Measurements from ENCODE around the gene EML5.

The EML5 gene

DNA sequence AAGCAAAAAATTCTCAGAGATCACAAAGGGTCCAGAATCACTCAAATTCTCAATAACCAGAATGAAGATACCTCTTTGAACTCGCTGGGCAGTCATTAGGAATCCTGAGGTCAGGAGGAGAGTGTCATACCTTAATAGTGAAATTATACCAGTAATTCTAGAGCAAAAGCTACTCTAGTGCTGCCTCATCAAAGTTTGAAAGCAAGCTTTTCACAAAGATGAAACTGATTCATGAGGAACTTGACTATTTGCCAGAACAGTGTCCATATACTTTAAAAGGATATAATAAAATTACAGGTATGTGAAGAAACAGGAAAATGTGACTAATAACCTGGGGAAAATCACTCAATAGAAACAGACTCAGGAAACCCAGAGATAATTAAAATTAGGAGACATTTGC is 44.5 kb downstream of the EML5 start:
- Histone ChIP-seq H3K4me3 (ENCODE audit: low read length) (no peak overlapping the region), H3K9me3 (ENCODE audit: low read length) (no peaks in the 10 kb centered on the region), H3K27me3 (ENCODE audit: insufficient read depth, low read length) (no peaks in the 10 kb centered on the region), H2AFZ (ENCODE audit: low read depth, low read length) (no peak overlapping the region), H3K36me3 (ENCODE audit: insufficient read depth, low read length) (no peaks in the 10 kb centered on the region), H3K4me1 (ENCODE audit: insufficient read depth, low read length) (no peaks in the 10 kb centered on the region)

DNA sequence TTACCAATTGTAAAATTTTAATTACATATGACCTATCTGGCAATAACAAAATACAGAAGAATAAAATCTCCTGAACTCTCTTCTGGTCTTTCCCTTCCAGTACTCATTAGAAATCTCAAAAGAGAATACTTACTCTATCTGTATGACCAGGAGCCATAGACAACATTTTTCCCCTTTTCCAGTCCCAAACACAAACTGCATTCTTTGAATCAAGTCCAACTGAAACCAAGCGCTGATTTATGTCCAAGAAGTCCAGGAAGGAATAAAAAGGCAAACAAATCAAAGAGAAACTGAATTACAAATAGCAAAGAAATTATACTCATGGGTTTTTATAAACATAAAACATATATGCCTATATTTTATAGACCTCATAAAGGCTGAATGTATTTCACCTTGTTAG is 46.7 kb downstream of the EML5 start:
- H2AFZ ChIP-seq (ENCODE audit: low read depth, low read length), result no peak overlapping the region
- no peaks in the 10 kb centered on the region for H3K9me3 ChIP-seq (ENCODE audit: low read length)
- no peaks in the 10 kb centered on the region for H3K27me3 ChIP-seq (ENCODE audit: insufficient read depth, low read length)
- no peaks in the 10 kb centered on the region for H3K36me3 ChIP-seq (ENCODE audit: insufficient read depth, low read length)
- H3K4me1 ChIP-seq (ENCODE audit: insufficient read depth, low read length), result no peaks in the 10 kb centered on the region
- no peak overlapping the region for H3K4me3 ChIP-seq (ENCODE audit: low read length)

DNA sequence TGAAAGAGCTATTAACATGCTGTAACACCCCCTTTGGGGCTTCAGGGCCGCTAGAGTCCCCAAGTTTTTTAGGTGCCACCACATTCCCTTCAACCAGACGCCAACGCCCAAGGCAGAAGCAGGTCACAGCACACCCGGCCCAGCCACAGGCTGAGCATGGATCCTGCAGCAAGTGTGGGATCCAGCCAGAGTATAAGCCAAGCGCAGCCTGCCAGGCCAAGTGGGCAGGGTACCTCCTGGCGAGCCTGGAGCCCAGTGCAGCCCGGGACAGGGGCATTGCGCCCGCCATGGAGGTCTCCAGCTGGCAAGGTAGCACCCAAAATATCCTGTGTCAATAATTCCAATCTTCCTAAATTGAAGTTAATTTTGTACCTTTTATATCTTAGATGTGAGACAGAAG is 55.5 kb downstream of the EML5 start:
- H3K4me3 ChIP-seq (ENCODE audit: low read length), result no peak overlapping the region
- no peaks in the 10 kb centered on the region for H3K36me3 ChIP-seq (ENCODE audit: insufficient read depth, low read length)
- no peaks in the 10 kb centered on the region for H3K9me3 ChIP-seq (ENCODE audit: low read length)
- H3K4me1 ChIP-seq (ENCODE audit: insufficient read depth, low read length), result no peaks in the 10 kb centered on the region
- H3K27me3 ChIP-seq (ENCODE audit: insufficient read depth, low read length), result no peaks in the 10 kb centered on the region
- no peak overlapping the region for H2AFZ ChIP-seq (ENCODE audit: low read depth, low read length)

DNA sequence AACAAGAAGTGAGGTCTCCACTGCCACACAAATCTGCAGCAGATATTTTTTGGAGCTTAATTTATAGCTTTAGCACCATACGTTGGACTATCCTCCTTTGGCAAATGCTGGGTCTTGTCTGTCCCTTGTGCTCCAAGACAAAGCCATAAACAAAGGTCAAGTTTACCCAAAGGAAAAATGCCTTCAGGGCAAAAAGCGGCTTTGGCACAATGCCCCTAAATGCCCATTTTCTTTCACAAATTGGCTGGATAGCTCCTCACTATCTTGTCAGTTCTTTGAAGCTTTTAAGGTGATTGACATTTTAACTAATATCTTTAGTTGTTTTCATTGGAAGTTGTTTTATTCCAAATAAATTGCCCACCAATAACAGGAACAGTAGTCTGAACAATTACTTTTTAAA is 59.6 kb downstream of the EML5 start:
- Histone ChIP-seq H3K36me3 (ENCODE audit: insufficient read depth, low read length) (no peaks in the 10 kb centered on the region), H3K27me3 (ENCODE audit: insufficient read depth, low read length) (no peaks in the 10 kb centered on the region), H3K4me3 (ENCODE audit: low read length) (no peak overlapping the region), H3K9me3 (ENCODE audit: low read length) (no peaks in the 10 kb centered on the region), H2AFZ (ENCODE audit: low read depth, low read length) (no peak overlapping the region), H3K4me1 (ENCODE audit: insufficient read depth, low read length) (no peaks in the 10 kb centered on the region)

DNA sequence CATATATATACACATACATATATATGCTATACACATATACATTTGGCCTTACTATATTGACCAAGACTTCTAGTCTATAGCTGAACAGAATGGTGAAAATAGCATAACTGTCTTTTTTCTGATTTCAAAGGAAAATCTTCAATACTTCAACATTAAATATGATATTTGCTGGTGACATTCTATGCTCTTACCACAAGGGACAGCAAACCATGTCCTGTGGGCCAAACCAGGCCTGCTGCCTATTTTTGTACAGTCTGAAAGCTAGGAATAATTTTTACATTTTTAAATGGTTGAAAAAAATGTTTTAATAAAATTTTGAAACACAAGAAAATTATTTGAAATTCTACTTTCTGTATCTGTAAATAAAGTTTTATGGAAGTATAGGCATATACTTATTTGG is 63.6 kb downstream of the EML5 start:
- no peaks in the 10 kb centered on the region for H3K27me3 ChIP-seq (ENCODE audit: insufficient read depth, low read length)
- H3K36me3 ChIP-seq (ENCODE audit: insufficient read depth, low read length), result no peaks in the 10 kb centered on the region
- no peak overlapping the region for H2AFZ ChIP-seq (ENCODE audit: low read depth, low read length)
- no peaks in the 10 kb centered on the region for H3K4me1 ChIP-seq (ENCODE audit: insufficient read depth, low read length)
- no peak overlapping the region for H3K4me3 ChIP-seq (ENCODE audit: low read length)
- H3K9me3 ChIP-seq (ENCODE audit: low read length), result no peaks in the 10 kb centered on the region

DNA sequence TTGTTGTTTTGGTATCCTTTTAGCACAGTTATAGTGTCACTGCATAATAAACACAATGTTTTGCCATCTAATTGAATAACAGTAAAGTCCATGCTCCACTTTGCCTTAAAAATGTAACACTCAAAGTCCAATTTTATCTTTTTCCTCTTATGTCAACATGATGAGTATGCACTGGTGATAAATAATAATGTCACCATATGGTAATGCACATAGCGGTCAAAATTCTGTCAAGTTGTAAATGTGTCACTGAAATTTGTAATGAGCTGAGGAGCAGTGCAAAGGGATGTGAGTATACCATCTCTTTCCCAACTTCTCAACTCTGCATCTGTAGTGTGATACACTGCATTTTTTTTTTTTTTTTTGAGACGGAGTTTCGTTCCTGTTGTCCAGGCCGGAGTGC is 65.7 kb downstream of the EML5 start:
- Histone ChIP-seq H3K27me3 (ENCODE audit: insufficient read depth, low read length) (no peaks in the 10 kb centered on the region), H3K9me3 (ENCODE audit: low read length) (no peaks in the 10 kb centered on the region), H2AFZ (ENCODE audit: low read depth, low read length) (no peak overlapping the region), H3K36me3 (ENCODE audit: insufficient read depth, low read length) (no peaks in the 10 kb centered on the region), H3K4me3 (ENCODE audit: low read length) (no peak overlapping the region), H3K4me1 (ENCODE audit: insufficient read depth, low read length) (no peaks in the 10 kb centered on the region)

DNA sequence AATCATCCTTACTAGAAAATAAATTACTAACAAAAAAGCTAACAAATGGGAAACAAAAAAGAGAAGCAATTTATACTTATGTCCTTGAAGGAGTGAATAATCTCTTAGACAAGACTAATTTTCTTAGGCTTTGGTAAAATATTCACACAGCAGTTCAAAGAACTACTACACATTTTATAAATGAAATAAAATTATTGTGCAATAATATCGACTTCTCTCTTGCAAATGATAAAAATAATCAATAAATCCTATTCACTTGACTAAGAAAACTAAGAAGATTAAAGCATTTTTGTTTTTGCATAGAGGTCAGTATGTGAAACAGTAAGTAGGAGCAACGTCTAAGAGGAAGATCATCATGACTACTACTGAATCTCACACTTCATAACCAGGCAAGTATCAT is 82.0 kb downstream of the EML5 start:
- no peaks in the 10 kb centered on the region for H3K9me3 ChIP-seq (ENCODE audit: low read length)
- H3K36me3 ChIP-seq (ENCODE audit: insufficient read depth, low read length), result no peaks in the 10 kb centered on the region
- H3K4me3 ChIP-seq (ENCODE audit: low read length), result no peak overlapping the region
- no peak overlapping the region for H2AFZ ChIP-seq (ENCODE audit: low read depth, low read length)
- no peaks in the 10 kb centered on the region for H3K4me1 ChIP-seq (ENCODE audit: insufficient read depth, low read length)
- H3K27me3 ChIP-seq (ENCODE audit: insufficient read depth, low read length), result no peaks in the 10 kb centered on the region

DNA sequence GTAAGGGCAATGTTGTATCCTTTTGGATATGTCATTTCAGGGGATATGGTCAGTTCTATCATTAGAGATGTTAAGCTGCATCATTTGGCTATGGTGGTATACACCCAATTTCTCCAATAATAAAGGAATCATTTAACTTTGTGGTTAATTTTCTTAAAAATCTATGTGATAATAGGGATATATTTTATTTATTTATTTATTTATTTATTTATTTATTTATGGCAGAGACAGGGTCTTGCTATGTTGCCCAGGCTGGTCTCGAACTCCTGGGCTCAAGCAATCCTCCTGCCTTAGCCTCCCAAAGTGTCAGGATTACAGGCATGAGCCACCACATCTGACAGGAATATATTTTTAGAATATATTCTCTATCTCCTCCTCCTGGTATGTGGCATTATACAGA is 85.7 kb downstream of the EML5 start:
- Histone ChIP-seq H3K4me3 (ENCODE audit: low read length) (no peak overlapping the region), H3K9me3 (ENCODE audit: low read length) (no peaks in the 10 kb centered on the region), H3K27me3 (ENCODE audit: insufficient read depth, low read length) (no peaks in the 10 kb centered on the region), H2AFZ (ENCODE audit: low read depth, low read length) (no peak overlapping the region), H3K36me3 (ENCODE audit: insufficient read depth, low read length) (no peaks in the 10 kb centered on the region), H3K4me1 (ENCODE audit: insufficient read depth, low read length) (no peaks in the 10 kb centered on the region)

DNA sequence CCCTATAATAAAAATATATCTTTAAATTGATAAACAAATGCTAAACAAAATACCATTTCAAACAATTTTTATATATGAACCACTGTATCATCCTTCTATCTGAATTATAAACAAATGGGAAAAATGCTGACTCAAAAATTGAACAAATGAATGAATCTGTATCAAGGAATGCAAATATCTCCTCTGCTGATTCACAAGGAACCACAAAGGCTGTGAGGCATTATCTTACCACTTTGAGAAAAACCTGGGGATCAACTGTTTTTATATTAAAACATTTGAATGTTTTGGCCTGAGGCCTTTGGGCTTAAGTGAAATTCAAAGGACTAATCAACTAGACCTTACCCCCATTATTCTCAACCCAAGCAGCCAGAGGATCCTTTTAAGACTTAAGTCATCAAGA is 86.3 kb downstream of the EML5 start:
- no peak overlapping the region for H2AFZ ChIP-seq (ENCODE audit: low read depth, low read length)
- H3K4me3 ChIP-seq (ENCODE audit: low read length), result no peak overlapping the region
- no peaks in the 10 kb centered on the region for H3K9me3 ChIP-seq (ENCODE audit: low read length)
- H3K27me3 ChIP-seq (ENCODE audit: insufficient read depth, low read length), result no peaks in the 10 kb centered on the region
- H3K4me1 ChIP-seq (ENCODE audit: insufficient read depth, low read length), result no peaks in the 10 kb centered on the region
- H3K36me3 ChIP-seq (ENCODE audit: insufficient read depth, low read length), result no peaks in the 10 kb centered on the region

DNA sequence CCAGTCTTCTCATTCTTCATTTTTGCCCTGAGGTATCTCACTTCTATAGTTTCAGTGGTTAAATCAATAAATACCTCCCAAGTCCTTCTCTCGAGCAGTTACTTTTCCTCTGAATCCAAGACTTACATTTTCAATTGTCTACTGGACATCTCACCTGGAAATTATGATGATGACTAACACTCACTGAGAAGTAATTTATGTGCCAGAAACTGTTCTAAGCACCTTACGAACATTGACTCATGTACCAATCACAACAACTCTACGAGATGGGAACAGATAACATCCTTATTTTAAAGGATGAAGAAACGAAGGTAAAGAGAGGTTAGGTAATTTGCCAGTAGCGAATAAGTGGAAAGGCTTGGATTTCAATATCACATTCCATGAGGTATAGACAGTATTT is 94.1 kb downstream of the EML5 start:
- H2AFZ ChIP-seq (ENCODE audit: low read depth, low read length), result no peak overlapping the region
- no peak overlapping the region for H3K4me3 ChIP-seq (ENCODE audit: low read length)
- H3K4me1 ChIP-seq (ENCODE audit: insufficient read depth, low read length), result no peaks in the 10 kb centered on the region
- H3K27me3 ChIP-seq (ENCODE audit: insufficient read depth, low read length), result no peaks in the 10 kb centered on the region
- no peaks in the 10 kb centered on the region for H3K36me3 ChIP-seq (ENCODE audit: insufficient read depth, low read length)
- H3K9me3 ChIP-seq (ENCODE audit: low read length), result no peaks in the 10 kb centered on the region

DNA sequence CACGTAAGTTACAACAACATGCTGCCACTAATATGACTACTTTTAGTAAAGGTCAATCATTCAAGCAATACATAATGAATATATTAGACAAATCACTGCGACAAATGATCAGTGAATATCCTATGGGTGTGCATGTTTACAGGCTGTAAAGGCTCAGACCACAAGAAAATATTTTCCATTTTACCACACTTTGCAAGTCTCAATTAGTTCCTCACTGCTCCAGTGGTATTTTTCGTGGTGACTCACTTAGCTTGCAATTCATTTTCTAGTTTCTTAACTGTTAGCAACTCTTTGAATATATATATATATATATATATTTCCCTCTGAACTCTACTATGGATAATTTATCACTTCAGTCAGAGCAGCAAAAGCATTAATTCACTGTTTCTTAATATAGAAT is 96.9 kb downstream of the EML5 start:
- Histone ChIP-seq H3K36me3 (ENCODE audit: insufficient read depth, low read length) (no peaks in the 10 kb centered on the region), H3K9me3 (ENCODE audit: low read length) (no peaks in the 10 kb centered on the region), H3K27me3 (ENCODE audit: insufficient read depth, low read length) (no peaks in the 10 kb centered on the region), H3K4me3 (ENCODE audit: low read length) (no peak overlapping the region), H3K4me1 (ENCODE audit: insufficient read depth, low read length) (no peaks in the 10 kb centered on the region), H2AFZ (ENCODE audit: low read depth, low read length) (no peak overlapping the region)

DNA sequence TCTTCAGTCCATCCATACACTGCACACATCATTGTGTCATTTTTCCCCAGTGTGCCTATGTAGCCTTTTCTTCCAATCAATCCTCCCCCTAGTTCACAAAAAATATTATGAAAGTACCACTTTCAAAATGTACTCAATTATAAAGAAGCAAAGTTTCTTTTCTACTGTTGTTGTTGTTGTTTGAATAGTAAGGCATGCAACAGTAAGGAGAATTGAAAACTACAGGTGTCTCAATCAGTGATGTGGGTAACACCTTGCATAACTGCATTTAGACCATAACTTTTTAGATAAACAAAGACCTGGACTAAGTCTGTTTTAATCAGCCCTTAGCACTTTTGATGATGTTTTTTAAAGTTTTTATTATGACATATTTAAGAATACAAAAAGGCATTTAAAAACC is 104.4 kb downstream of the EML5 start:
- no peaks in the 10 kb centered on the region for H3K9me3 ChIP-seq (ENCODE audit: low read length)
- no peak overlapping the region for H3K4me3 ChIP-seq (ENCODE audit: low read length)
- no peaks in the 10 kb centered on the region for H3K4me1 ChIP-seq (ENCODE audit: insufficient read depth, low read length)
- no peaks in the 10 kb centered on the region for H3K27me3 ChIP-seq (ENCODE audit: insufficient read depth, low read length)
- H2AFZ ChIP-seq (ENCODE audit: low read depth, low read length), result no peak overlapping the region
- no peaks in the 10 kb centered on the region for H3K36me3 ChIP-seq (ENCODE audit: insufficient read depth, low read length)

DNA sequence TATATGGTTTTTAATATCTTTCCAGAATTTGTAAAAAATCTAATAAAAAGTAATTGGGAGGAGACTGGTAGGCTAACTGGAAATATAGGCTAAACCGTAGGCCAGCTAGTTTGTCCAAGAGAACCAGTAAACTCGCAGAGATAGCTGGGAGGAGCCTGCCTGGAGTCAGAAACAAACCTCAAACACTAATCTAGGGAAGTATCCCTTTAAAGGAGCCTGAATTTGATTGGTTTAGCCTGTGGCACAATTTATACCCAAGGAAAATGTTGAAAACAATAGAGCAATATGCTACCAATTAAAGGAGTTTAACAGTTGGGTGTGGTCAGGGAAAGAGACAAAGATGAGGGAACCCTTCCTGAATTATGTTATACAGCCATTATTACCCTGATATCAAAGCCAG is 109.6 kb downstream of the EML5 start:
- Histone ChIP-seq H3K9me3 (ENCODE audit: low read length) (no peaks in the 10 kb centered on the region), H3K27me3 (ENCODE audit: insufficient read depth, low read length) (no peaks in the 10 kb centered on the region), H3K4me1 (ENCODE audit: insufficient read depth, low read length) (no peaks in the 10 kb centered on the region), H3K4me3 (ENCODE audit: low read length) (no peak overlapping the region), H3K36me3 (ENCODE audit: insufficient read depth, low read length) (no peaks in the 10 kb centered on the region), H2AFZ (ENCODE audit: low read depth, low read length) (no peak overlapping the region)

DNA sequence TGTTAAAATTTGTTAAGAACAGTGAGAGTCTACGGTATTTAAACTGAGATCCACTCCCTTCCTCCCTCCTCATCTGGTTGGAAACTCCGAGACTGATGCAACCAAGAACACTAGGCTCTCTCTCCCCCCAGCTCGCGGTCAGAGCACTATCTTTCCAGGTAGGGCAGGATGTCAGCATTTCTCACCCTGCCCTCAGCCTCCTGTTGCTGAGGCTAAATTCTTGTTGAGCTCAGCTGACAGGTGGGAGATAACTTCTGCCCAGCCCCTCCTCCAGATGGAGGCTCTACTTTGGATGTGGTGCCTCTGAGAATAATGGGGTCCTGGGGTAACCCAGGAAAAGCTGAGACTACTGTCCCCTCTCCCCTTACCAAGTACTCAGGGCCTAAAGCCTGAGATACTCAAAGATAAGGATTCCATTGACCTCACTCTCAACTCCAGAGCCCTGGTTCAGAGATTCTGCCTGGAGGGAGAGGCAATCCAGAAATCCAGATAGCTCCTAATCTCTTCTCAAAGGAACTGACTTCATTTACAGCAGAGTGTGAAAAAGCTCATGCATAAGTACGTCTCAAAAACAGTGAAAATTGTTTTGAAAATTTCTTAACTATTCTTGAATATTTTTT is 110.1 kb downstream of the EML5 start:
- Histone ChIP-seq H3K27me3 (ENCODE audit: insufficient read depth, low read length) (no peaks in the 10 kb centered on the region), H2AFZ (ENCODE audit: low read depth, low read length) (no peak overlapping the region), H3K4me1 (ENCODE audit: insufficient read depth, low read length) (no peaks in the 10 kb centered on the region), H3K9me3 (ENCODE audit: low read length) (no peaks in the 10 kb centered on the region), H3K36me3 (ENCODE audit: insufficient read depth, low read length) (no peaks in the 10 kb centered on the region), H3K4me3 (ENCODE audit: low read length) (no peak overlapping the region)
